Testis (tissue), 3 donors: ENCODE results near the gene POLE. TPM values are rescaled to one million over a fixed set of nuclear protein-coding genes. Genes with fewer than 3 reads are reported as not detected.

Experiments used
- DNase-seq: peaks from one replicate; pipeline ENCODE4 v3.0.0-alpha.2; 2019
- H3K27ac ChIP-seq, 2 donors: fragments of 200-600 bp; sonication (generic); one replicate each; pipeline ENCODE4 v1.5.1; 2019
- H3K27me3 ChIP-seq: fragments of 200-600 bp; sonication (generic); one replicate; pipeline ENCODE4 v1.5.1; 2019
- H3K36me3 ChIP-seq: fragments of 200-600 bp; sonication (generic); one replicate; pipeline ENCODE4 v1.5.1; 2017; ENCODE audit warnings: low read depth; ENCODE audit errors: missing control alignments
- H3K4me1 ChIP-seq: fragments of 200-600 bp; sonication (generic); one replicate; pipeline ENCODE4 v1.5.1; 2019
- H3K4me3 ChIP-seq, 2 donors: fragments of 200-600 bp; sonication (generic); one replicate each; pipeline ENCODE4 v1.5.1; 2017 to 2019
- H3K9me3 ChIP-seq: fragments of 200-600 bp; sonication (generic); one replicate; pipeline ENCODE4 v1.5.1; 2017
- POLR2A ChIP-seq: fragments of 450-650 bp; IDR thresholded peaks from one replicate; pipeline ENCODE4 v1.6.1; 2017; ENCODE audit warnings: antibody characterized with exemption, mild to moderate bottlenecking, moderate library complexity
- WGBS, 2 donors: methylation state at CpG; one replicate each; pipeline ENCODE4 v1.1.5; 2018; 5-methylcytosine and 5-hydroxymethylcytosine counted together
- intact Hi-C: fragments of 100-400 bp; cut with DNase I; formaldehyde crosslinking; loops from one replicate; pipeline ENCODE4 v1.15.1; 2023; ENCODE audit warnings: low total_unique reads
- polyA plus RNA-seq: library from polyadenylated mRNA; stranded (reverse); fragments of 350-450 nt; fragmentation: Illumina TruSeq; extraction: RNeasy Lipid Tissue Mini Kit (QIAGEN cat#74804); gene quantifications from one replicate; pipeline ENCODE4 v1.2.3, GENCODE V29; 2014; ENCODE audit warnings: low read depth, low replicate concordance; ENCODE audit not compliant: insufficient read depth
- total RNA-seq, 2 donors: library from RNA; depleted of rRNA; stranded (reverse); fragments of >200 nt; gene quantifications; one replicate each; pipeline ENCODE4 v1.2.3, GENCODE V29; 2016
- TF ChIP-seq, protein P1 (sequence below), 3 experiments: fragments of 450-650 bp in 2 of 3; fragments of 200-600 bp in 1 of 3; sonication (generic) in 1 of 3; IDR thresholded peaks; one replicate each; pipeline ENCODE4 v1.5.1; 2016 to 2019; ENCODE audit warnings: antibody characterized with exemption in 3 of 3, mild to moderate bottlenecking in 2 of 3, moderate library complexity in 1 of 3

POLE gene
- total and polyA plus RNA-seq, 3 donors from 2014 or later, result 76.8 to 288 (median 123) TPM

GRCh38 chr12:132662901-132663755 lies 24.0 kb downstream of the POLE start:
- Histone ChIP-seq H3K4me1 (no peaks in the 10 kb centered on the region), H3K36me3 (no peaks in the 10 kb centered on the region), H3K27ac (no peak overlapping the region), H3K4me3 (no peak overlapping the region), H3K27me3 (no peaks in the 10 kb centered on the region), H3K9me3 (no peaks in the 10 kb centered on the region)
- TF ChIP-seq POLR2A, result no peak
- TF ChIP-seq, protein P1, sequence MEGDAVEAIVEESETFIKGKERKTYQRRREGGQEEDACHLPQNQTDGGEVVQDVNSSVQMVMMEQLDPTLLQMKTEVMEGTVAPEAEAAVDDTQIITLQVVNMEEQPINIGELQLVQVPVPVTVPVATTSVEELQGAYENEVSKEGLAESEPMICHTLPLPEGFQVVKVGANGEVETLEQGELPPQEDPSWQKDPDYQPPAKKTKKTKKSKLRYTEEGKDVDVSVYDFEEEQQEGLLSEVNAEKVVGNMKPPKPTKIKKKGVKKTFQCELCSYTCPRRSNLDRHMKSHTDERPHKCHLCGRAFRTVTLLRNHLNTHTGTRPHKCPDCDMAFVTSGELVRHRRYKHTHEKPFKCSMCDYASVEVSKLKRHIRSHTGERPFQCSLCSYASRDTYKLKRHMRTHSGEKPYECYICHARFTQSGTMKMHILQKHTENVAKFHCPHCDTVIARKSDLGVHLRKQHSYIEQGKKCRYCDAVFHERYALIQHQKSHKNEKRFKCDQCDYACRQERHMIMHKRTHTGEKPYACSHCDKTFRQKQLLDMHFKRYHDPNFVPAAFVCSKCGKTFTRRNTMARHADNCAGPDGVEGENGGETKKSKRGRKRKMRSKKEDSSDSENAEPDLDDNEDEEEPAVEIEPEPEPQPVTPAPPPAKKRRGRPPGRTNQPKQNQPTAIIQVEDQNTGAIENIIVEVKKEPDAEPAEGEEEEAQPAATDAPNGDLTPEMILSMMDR (IDR thresholded peaks at IDR 0.05), result no peak
- intact Hi-C loops, result no loop called here
- no peak for DNase-seq
- WGBS, 2 donors, result 91 to 95% methylated on average over 28 to 29 of the region's 29 CpGs

DNA sequence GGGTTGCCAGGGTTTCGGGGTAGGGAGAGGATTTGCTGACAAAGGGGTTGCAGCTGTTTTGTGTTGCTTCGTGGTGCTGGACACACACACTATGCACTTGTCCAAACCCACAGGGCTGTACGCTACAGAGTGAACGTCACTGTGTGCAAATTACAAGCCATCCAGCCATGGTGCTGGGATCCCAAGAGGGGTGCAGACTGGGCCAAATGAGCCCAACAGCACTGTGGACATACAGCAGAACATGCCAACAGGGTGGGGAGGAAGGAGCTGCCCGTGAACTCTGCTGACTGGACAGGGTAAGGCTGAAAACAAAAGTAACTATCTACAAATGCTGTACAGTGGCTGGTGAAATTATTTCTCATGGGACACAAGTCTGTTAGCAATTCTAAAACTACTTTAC lies 25.2 kb downstream of the POLE start:
- H3K36me3 ChIP-seq, result no peaks in the 10 kb centered on the region

GRCh38 chr12:132660996-132661395 lies 26.1 kb downstream of the POLE start:
- no peaks in the 10 kb centered on the region for H3K36me3 ChIP-seq
- intact Hi-C loops, result no loop called here
- no peaks in the 10 kb centered on the region for H3K4me1 ChIP-seq
- TF ChIP-seq, protein P1 (IDR thresholded peaks at IDR 0.05), result no peak
- TF ChIP-seq POLR2A, result no peak
- WGBS, 2 donors, result 82 to 84% methylated on average over 10 to 11 of the region's 11 CpGs
- no peak overlapping the region for H3K4me3 ChIP-seq
- no peak overlapping the region for H3K27ac ChIP-seq
- no peaks in the 10 kb centered on the region for H3K9me3 ChIP-seq
- H3K27me3 ChIP-seq, result no peaks in the 10 kb centered on the region
- DNase-seq, result no peak

More for the DNA sequence above, 25.2 kb downstream of the POLE start:
- Histone ChIP-seq H3K9me3 (no peaks in the 10 kb centered on the region), H3K4me3 (no peak overlapping the region), H3K27me3 (no peaks in the 10 kb centered on the region), H3K4me1 (no peaks in the 10 kb centered on the region), H3K27ac (no peak overlapping the region)
- DNase-seq, result no peak
- no peak for TF ChIP-seq POLR2A
- TF ChIP-seq, protein P1 (IDR thresholded peaks at IDR 0.05), result no peak
- 75 to 81% methylated on average over 5 of the region's 5 CpGs for WGBS, 2 donors
- intact Hi-C loops, result no loop called here

DNA sequence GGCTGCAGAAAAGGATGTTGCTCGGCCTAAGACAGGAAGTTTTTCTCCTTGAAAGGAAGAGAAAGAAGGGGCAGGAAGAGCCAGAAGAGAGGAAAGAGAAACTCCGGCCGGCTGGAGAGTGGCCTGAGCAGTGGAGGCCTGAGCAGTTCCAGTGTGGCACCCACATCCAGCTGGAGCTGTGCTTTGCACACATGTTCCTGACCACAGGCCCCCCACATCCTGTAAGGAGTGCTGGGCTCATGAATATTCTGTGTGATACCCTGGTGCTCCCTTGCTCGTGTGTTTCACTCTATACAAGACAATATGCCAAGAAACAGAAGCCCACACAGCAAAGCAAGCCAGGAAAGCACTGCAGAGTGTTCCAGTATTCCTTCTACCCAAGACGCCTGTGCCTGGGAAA lies 27.1 kb downstream of the POLE start:
- H3K27me3 ChIP-seq, result no peaks in the 10 kb centered on the region
- 81 to 89% methylated on average over 5 of the region's 5 CpGs for WGBS, 2 donors
- no peaks in the 10 kb centered on the region for H3K4me1 ChIP-seq
- no peaks in the 10 kb centered on the region for H3K36me3 ChIP-seq
- intact Hi-C loops, result no loop called here
- no peak overlapping the region for H3K27ac ChIP-seq
- no peak overlapping the region for H3K4me3 ChIP-seq
- no peak for DNase-seq
- H3K9me3 ChIP-seq, result no peaks in the 10 kb centered on the region
- no peak for TF ChIP-seq POLR2A
- TF ChIP-seq, protein P1 (IDR thresholded peaks at IDR 0.05), result no peak

DNA sequence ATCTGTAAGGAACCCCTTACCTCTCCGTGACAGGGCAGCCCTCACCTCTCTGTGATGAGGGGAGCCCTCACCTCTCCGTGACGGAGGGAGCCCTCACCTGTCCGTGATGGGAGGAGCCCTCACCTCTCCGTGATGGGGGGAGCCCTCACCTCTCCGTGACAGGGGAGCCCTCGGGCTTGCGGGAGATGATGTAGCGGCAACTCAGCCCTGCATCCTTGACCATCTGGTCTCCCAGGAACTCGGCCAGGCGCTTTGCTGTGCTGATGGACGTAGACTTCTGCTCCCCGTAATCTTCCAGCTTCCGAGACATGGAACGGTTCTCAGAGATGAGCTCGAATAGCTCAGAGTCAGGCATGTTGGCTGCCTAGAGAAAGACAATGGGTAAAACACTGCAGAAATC lies 28.0 kb downstream of the POLE start:
- Histone ChIP-seq H3K9me3 (no peaks in the 10 kb centered on the region), H3K36me3 (no peaks in the 10 kb centered on the region), H3K4me1 (no peaks in the 10 kb centered on the region), H3K27me3 (no peaks in the 10 kb centered on the region), H3K4me3 (no peak overlapping the region), H3K27ac (no peak overlapping the region)
- intact Hi-C loops, result no loop called here
- TF ChIP-seq, protein P1 (IDR thresholded peaks at IDR 0.05), result no peak
- TF ChIP-seq POLR2A, result no peak
- DNase-seq, result no peak
- 92% methylated on average over 12 to 16 of the region's 16 CpGs for WGBS, 2 donors
